Tibial nerve (tissue), 4 donors: ENCODE data around the gene HES2. TPM values are rescaled to one million over a fixed set of nuclear protein-coding genes. Genes with fewer than 3 reads are reported as not detected.
A peak's percentile ranks its signal among the peaks of the same experiment; 100 is the strongest.
"Not testable (repeated sequence)": the region's sequence is repeated elsewhere in the genome, so short reads cannot be mapped to it uniquely, and the experiment has no call there.

ENCODE experiments used
- DNase-seq, 2 donors: peaks; one replicate each; pipeline ENCODE4 v3.0.0-alpha.2; 2019; ENCODE audit warnings: low spot score in 2 of 2
- H3K27ac ChIP-seq, 4 donors: fragments of 200-600 bp; sonication (generic) in 3 of 4; one replicate each; pipeline ENCODE4 v1.5.1; 2017 to 2019; ENCODE audit warnings: mild to moderate bottlenecking in 1 of 4
- H3K27me3 ChIP-seq, 2 donors: fragments of 200-600 bp; sonication (generic) in 1 of 2; one replicate each; pipeline versions ENCODE4 v1.5.1 to v1.6.0; 2017 to 2019
- H3K36me3 ChIP-seq, 3 donors: fragments of 200-600 bp; sonication (generic); one replicate each; pipeline ENCODE4 v1.5.1; 2018 to 2019
- H3K4me1 ChIP-seq, 4 donors: fragments of 200-600 bp; sonication (generic) in 3 of 4; one replicate each; pipeline ENCODE4 v1.5.1; 2017 to 2019
- H3K4me3 ChIP-seq, 4 donors: fragments of 200-600 bp; sonication (generic) in 3 of 4; one replicate each; pipeline ENCODE4 v1.5.1; 2017 to 2019; ENCODE audit warnings: mild to moderate bottlenecking in 1 of 4, moderate library complexity in 1 of 4
- H3K9me3 ChIP-seq, 4 donors: fragments of 200-600 bp; sonication (generic) in 3 of 4; one replicate each; pipeline ENCODE4 v1.5.1; 2017 to 2019
- EP300 ChIP-seq, 2 donors: sonication (generic); formaldehyde crosslinking; IDR thresholded peaks; one replicate each; pipeline ENCODE4 v1.6.1; 2017; ENCODE audit warnings: antibody characterized with exemption in 2 of 2, mild to moderate bottlenecking in 1 of 2
- POLR2A ChIP-seq, 2 donors: fragments of 450-650 bp; IDR thresholded peaks; one replicate each; pipeline ENCODE4 v1.6.1; 2017; ENCODE audit warnings: antibody characterized with exemption in 2 of 2, mild to moderate bottlenecking in 2 of 2, moderate library complexity in 2 of 2
- WGBS, 2 donors: methylation state at CpG; one replicate each; pipeline ENCODE4 v1.1.5; 2018; 5-methylcytosine and 5-hydroxymethylcytosine counted together
- total RNA-seq, 4 donors: library from RNA; depleted of rRNA; stranded (reverse); fragments of >200 nt; gene quantifications; one replicate each; pipeline ENCODE4 v1.1.0, GENCODE V29; 2016
- TF ChIP-seq, protein P1 (sequence below), 5 experiments: fragments of 200-600 bp in 3 of 5; fragments of 450-650 bp in 2 of 5; sonication (generic) in 3 of 5; IDR thresholded peaks; one replicate each; pipeline ENCODE4 v1.5.1; 2016 to 2019; ENCODE audit warnings: antibody characterized with exemption in 5 of 5, mild to moderate bottlenecking in 3 of 5, moderate library complexity in 2 of 5

HES2 gene
- total RNA-seq, 4 donors from 2014 or later = not detected

- WGBS, 2 donors = 53 to 54% methylated on average over 5 of the region's 5 CpGs
- peaks cover 0 to 7% (median 2%) of the 10 kb centered on the region in 4 donors for H3K4me1 ChIP-seq
- peak overlapping the region in 2 of 4 donors; percentile 36 to 60 for H3K27ac ChIP-seq
- H3K27me3 ChIP-seq = no peaks in the 10 kb centered on the region
- peaks cover 0 to 5% (median 0%) of the 10 kb centered on the region in 4 donors for H3K9me3 ChIP-seq
- no peak overlapping the region for H3K4me3 ChIP-seq
- H3K36me3 ChIP-seq = no peaks in the 10 kb centered on the region
- no peak for DNase-seq
- no peak for TF ChIP-seq POLR2A (IDR thresholded peaks at IDR 0.05)
- no peak for TF ChIP-seq EP300 (IDR thresholded peaks at IDR 0.05)
- TF ChIP-seq, protein P1, sequence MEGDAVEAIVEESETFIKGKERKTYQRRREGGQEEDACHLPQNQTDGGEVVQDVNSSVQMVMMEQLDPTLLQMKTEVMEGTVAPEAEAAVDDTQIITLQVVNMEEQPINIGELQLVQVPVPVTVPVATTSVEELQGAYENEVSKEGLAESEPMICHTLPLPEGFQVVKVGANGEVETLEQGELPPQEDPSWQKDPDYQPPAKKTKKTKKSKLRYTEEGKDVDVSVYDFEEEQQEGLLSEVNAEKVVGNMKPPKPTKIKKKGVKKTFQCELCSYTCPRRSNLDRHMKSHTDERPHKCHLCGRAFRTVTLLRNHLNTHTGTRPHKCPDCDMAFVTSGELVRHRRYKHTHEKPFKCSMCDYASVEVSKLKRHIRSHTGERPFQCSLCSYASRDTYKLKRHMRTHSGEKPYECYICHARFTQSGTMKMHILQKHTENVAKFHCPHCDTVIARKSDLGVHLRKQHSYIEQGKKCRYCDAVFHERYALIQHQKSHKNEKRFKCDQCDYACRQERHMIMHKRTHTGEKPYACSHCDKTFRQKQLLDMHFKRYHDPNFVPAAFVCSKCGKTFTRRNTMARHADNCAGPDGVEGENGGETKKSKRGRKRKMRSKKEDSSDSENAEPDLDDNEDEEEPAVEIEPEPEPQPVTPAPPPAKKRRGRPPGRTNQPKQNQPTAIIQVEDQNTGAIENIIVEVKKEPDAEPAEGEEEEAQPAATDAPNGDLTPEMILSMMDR (IDR thresholded peaks at IDR 0.05) = no peak
These were observed 34.8 kb downstream of the HES2 start for GRCh38 chr1:6384962-6385361.

GRCh38 chr1:6384135-6384534 lies 35.6 kb downstream of the HES2 start:
- Histone ChIP-seq H3K9me3 (peaks cover 0 to 8% (median 0%) of the 10 kb centered on the region in 4 donors), H3K27me3 (no peaks in the 10 kb centered on the region), H3K27ac (no peak overlapping the region), H3K4me3 (no peak overlapping the region), H3K36me3 (no peaks in the 10 kb centered on the region), H3K4me1 (peaks cover 0 to 7% (median 2%) of the 10 kb centered on the region in 4 donors)
- TF ChIP-seq, protein P1 (IDR thresholded peaks at IDR 0.05) = no peak
- no peak for TF ChIP-seq POLR2A (IDR thresholded peaks at IDR 0.05)
- TF ChIP-seq EP300 (IDR thresholded peaks at IDR 0.05) = no peak
- no peak for DNase-seq
- WGBS, 2 donors = 97 to 100% methylated on average over 1 of the region's 1 CpG

DNA sequence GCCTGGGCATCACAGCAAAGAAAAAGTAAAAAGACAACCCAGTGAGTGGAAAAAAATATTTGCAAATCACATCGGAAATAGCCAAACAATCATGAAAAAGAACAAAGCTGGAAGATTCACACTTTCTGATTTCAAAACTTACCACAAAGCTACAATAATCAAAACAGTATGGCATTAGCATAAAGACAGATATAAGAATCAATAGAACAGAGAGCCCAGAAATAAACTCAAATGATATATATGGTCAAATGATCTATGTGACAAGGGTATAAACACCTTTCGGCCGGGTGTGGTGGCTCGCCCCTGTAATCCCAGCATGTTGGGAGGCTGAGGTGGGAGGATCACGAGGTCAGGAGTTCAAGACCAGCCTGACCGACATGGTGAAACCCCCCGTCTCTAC lies 39.7 kb downstream of the HES2 start:
- Histone ChIP-seq H3K27ac (no peak overlapping the region), H3K4me3 (no peak overlapping the region), H3K4me1 (no peaks in the 10 kb centered on the region), H3K36me3 (no peaks in the 10 kb centered on the region), H3K27me3 (no peaks in the 10 kb centered on the region), H3K9me3 (peaks cover 0 to 8% (median 0%) of the 10 kb centered on the region in 4 donors)
- no peak for DNase-seq
- WGBS, 2 donors = 93 to 95% methylated on average over 7 of the region's 7 CpGs
- no peak for TF ChIP-seq EP300 (IDR thresholded peaks at IDR 0.05)
- no peak for TF ChIP-seq POLR2A (IDR thresholded peaks at IDR 0.05)
- TF ChIP-seq, protein P1 (IDR thresholded peaks at IDR 0.05) = no peak

DNA sequence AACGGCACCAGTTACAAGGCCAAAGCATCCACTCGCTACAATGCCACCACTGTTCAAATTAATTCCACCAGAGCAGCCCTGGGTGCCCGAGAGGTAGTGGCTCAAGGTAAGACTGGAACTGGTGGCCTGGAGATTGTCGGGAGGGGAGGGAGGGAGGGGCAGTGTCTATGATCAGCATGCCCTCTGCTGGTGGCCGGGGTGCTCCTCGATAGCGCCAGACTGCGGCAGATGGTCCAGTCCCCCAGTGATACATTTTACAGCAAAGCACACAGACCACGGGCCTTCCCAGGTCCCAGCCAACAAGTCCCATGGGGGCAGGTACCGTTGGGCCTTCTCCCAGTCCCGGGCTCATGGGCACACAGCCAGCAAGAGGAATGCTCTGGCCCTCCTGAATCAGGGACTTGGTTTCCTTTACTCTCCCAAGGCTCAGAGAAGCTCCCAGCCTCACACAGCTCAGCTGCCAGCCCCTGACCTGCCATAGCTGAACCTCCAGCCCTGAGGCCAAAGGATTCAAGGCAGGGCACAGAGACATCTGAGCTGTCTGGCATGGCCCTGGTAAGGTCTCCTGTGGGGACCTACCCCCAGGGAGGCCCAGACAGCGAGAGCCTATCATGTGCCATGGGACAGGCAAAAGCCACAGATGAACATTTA lies 41.5 kb downstream of the HES2 start:
- H3K36me3 ChIP-seq = no peaks in the 10 kb centered on the region
- no peak overlapping the region for H3K27ac ChIP-seq
- H3K9me3 ChIP-seq = peaks cover 0 to 8% (median 0%) of the 10 kb centered on the region in 4 donors
- H3K27me3 ChIP-seq = no peaks in the 10 kb centered on the region
- TF ChIP-seq, protein P1 (IDR thresholded peaks at IDR 0.05) = no peak
- TF ChIP-seq EP300 (IDR thresholded peaks at IDR 0.05) = no peak
- no peak for TF ChIP-seq POLR2A (IDR thresholded peaks at IDR 0.05)
- H3K4me1 ChIP-seq = no peaks in the 10 kb centered on the region
- 67 to 72% methylated on average over 7 to 10 of the region's 12 CpGs for WGBS, 2 donors
- no peak for DNase-seq
- H3K4me3 ChIP-seq = no peak overlapping the region

DNA sequence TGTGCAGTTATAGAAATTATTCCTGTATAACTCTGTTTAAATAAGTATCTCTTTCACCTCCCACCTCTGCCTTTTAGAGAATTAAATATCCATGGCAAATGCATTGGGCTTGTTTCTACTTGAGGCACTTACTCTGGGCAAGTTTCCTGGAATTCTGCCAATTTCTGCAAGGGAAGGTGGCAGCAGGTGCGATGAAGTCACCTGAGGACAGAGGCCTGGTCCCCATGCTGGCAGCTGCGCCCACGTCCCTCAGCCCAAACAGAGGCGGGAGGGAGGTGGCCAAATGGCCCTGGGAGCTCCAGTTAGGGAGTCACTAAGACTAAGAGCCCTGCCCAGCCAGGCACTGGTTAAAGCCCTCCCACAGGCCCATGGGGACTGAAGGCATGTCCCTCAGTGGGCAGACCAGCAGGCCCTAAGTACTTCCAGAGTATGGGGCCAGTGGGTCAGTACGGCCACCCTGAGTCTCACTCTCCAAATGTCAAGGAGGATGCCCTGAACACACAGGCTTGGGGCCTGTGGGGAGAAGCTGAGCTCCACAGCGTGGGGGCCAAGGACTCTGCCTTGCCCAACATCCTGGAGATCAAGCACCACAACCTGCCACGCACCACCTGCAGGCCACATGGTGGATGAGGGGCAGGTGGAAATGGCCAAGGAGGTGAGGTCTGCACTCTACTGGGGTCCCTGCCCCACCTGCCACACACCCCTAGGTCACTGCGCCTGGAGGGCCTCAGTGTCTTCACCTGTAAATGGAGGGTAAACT lies 45.6 kb downstream of the HES2 start:
- Histone ChIP-seq H3K27ac (no peak overlapping the region), H3K36me3 (no peaks in the 10 kb centered on the region), H3K4me1 (no peaks in the 10 kb centered on the region), H3K9me3 (no peaks in the 10 kb centered on the region), H3K27me3 (no peaks in the 10 kb centered on the region), H3K4me3 (no peak overlapping the region)
- 86 to 88% methylated on average over 7 to 8 of the region's 8 CpGs for WGBS, 2 donors
- TF ChIP-seq, protein P1 (IDR thresholded peaks at IDR 0.05) = no peak
- TF ChIP-seq EP300 (IDR thresholded peaks at IDR 0.05) (no peak), POLR2A (IDR thresholded peaks at IDR 0.05) (no peak)
- no peak for DNase-seq

DNA sequence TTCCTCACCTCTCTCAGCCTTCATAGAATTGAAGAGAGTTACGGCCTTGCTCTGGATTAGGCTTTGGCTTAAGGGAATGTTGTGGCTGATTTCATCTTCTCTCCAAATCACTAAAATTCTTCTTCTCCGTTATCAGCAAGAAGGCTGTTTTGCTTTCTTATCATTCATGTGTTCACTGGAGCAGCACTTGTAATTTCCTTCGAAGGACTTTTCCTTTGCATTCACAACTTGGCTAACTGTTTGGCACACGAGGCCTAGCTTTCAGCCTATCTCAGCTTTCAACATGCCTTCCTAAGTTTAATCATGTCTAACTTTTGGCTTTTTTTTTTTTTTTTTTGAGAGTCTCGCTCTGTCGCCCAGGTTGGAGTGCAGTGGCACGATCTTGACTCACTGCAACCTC lies 47.5 kb downstream of the HES2 start:
- not testable (repeated sequence) for H3K4me3 ChIP-seq, H3K4me1 ChIP-seq, H3K9me3 ChIP-seq, H3K36me3 ChIP-seq, H3K27me3 ChIP-seq, DNase-seq, H3K27ac ChIP-seq
- WGBS, 2 donors = 91 to 93% methylated on average over 7 of the region's 7 CpGs
